ENCODE data around the gene CGB3.
"Not testable (repeated sequence)": the region's sequence is repeated elsewhere in the genome, so short reads cannot be mapped to it uniquely, and the experiment has no call there.

CGB3 gene

DNA sequence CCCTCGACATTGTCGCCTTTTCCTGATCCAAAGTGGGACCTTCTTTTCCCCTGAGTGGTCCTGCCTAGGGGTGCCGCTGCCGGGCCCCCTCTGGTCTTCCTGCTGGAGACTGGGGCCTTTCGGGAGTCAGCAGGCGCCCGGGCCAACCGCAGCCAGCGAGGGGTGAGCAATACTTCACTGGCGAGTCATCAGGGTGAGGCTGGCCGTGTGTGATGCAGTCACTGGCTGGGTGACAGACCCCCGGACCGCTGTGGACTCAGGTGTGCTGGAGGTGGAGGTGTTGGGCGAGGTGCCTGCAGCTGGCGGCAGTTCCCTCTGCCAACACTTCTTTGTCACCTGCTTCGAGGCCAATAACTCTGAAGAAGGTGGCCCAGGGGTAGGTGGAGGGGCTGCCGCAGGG, 18.0 kb upstream of the CGB3 start:
- DNase-seq, result no peak

DNA sequence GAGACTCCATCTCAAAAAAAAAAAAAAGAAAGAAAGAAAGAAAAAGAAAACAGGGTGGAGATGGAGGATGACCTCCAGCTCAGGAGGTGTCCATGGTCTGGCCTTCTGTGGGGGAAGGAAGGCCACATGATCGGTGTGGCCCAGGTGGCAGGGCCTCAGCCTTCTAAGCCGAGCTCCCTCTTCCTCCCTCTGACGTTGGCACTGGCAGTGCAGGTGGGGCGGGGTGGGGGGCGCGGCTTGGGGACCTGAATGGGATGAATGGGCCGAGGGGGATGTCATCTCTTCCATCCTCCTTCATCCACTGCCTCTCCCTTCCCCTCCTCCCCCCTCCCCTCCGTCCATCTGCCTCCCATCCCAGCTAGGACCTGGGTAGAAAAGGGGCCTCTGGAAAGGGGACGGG, 15.6 kb upstream of the CGB3 start:
- not testable (repeated sequence) for DNase-seq

DNA sequence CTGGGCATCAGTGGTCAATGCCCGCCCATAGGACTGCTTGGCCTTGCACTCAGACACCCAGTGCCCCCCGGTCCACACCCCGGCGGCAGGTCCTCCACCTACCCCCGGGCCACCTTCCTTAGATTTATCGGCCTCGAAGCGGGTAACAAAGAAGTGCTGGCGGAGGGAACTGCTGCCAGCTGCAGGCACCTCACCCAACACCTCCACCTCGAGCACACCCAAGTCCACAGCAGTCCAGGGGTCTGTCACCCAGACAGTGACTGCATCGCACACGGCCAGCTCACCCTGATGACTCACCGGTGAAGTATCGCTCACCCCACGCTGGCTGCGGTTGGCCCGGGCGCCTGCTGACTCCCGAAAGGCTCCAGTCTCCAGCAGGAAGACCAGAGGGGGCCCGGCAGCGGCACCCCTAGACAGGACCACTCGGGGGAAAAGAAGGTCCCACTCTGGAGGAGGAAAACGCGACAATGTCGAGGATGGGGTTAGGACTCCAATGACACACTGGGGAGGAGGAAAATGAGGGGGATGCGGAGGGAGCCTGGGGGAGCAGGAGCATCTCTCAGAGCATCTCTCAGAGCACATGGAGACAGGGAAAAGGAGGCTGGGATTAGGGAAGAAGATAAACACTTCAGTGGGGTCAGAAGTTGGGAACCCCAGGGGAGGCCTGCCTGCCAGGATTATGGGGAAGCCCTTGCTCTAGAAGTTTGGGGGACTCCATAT, 14.6 kb upstream of the CGB3 start:
- DNase-seq, result not testable (repeated sequence)

DNA sequence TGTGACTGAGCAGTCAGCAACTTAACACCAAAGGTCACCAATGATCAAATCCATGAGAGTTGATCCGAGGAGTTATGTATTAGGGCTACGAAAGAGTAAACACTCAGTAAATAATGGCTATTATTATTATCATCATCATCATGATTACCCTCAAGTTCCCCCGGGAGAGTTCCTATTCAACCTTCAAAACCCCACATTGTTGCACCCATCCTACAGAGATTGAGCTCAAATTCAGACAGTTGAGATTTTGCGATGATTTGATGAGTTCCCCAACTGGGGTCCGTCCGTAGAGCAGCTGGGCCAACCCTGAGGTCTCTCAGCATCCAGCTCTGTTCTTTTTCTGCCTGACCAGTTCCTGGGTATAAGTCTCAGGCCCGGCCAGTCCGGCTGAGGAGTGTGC, 14.0 kb upstream of the CGB3 start:
- not testable (repeated sequence) for DNase-seq

DNA sequence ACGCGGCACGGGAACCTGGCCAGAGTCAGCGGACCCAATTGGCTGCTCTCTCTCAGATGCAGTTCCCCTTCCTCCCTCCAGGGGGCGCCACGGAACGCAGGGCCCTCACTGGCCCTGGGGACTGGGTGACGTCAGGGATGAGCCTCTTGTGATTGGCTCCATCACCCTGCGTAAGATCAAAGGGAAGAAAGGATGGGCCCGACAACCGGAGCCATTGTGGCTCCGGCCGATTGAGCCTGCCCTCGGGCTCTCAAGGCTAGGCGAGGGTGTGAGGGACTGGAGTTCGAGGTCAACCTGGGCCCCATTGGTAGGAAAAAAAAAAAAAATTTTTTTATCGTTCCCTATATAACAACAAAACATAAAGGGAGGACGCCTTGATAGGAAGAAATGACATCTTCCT, 12.7 kb upstream of the CGB3 start, which contains the start of gene CGB1:
CGB1 (minus strand) TSS at position 81 of the 400 bp plus-strand sequence. CDS start 184 bp downstream, outside the sequence.
- not testable (repeated sequence) for DNase-seq

DNA sequence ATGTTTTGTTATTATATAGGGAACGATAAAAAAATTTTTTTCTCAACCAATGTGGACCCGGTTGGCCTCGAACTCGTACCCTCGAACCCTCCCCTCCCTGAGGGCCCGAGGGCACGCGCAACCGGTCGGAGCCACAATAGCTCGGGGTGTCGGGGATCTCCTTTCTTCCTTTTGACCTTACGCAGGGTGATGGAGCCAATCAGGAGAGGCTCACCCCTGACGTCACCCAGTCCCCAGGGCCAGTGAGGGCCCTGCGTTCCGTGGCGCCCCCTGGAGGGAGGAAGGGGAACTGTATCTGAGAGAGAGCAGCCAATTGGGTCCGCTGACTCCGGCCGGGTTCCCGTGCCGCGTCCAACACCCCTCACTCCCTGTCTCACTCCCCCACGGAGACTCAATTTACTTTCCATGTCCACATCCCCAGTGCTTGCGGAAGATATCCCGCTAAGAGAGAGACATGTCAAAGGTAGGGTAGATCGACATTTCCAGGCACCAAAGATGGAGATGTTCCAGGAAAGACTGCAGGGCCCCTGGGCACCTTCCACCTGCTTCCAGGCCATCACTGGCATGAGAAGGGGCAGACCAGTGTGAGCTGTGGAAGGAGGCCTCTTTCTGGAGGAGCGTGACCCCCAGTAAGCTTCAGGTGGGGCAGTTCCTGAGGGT, 7.6 kb upstream of the CGB3 start, which contains the start of gene CGB2:
CGB2 (plus strand) TSS at position 249 of the 660 bp plus-strand sequence; CDS start at position 455, 206 bp downstream.
- DNase-seq, result not testable (repeated sequence)

DNA sequence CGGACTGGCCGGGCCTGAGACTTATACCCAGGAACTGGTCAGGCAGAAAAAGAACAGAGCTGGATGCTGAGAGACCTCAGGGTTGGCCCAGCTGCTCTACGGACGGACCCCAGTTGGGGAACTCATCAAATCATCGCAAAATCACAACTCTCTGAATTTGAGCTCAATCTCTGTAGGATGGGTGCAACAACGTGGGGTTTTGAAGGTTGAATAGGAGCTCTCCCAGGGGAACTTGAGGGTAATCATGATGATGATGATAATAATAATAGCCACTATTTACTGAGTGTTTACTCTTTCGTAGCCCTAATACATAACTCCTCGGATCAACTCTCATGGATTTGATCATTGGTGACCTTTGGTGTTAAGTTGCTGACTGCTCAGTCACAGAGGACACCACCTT, 6.2 kb upstream of the CGB3 start:
- not testable (repeated sequence) for DNase-seq

DNA sequence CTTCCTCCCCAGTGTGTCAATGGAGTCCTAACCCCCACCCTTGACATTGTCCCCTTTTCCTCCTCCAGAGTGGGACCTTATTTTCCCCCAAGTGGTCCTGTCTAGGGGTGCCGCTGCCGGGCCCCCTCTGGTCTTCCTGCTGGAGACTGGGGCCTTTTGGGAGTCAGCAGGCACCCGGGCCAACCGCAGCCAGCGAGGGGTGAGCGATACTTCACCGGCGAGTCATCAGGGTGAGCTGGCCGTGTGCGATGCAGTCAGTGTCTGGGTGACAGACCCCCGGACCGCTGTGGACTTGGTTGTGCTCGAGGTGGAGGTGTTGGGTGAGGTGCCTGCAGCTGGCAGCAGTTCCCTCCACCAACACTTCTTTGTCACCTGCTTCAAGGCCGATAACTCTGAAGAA, 5.6 kb upstream of the CGB3 start:
- not testable (repeated sequence) for DNase-seq

DNA sequence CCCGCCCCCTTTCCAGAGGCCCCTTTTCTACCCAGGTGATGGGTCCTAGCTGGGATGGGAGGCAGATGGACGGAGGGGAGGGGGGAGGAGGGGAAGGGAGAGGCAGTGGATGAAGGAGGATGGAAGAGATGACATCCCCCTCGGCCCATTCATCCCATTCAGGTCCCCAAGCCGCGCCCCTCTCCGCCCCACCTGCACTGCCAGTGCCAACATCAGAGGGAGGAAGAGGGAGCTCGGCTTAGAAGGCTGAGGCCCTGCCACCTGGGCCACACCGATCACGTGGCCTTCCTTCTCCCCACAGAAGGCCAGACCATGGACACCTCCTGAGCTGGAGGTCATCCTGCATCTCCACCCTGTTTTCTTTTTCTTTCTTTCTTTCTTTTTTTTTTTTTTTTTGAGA, 4.6 kb upstream of the CGB3 start:
- DNase-seq, result not testable (repeated sequence)

DNA sequence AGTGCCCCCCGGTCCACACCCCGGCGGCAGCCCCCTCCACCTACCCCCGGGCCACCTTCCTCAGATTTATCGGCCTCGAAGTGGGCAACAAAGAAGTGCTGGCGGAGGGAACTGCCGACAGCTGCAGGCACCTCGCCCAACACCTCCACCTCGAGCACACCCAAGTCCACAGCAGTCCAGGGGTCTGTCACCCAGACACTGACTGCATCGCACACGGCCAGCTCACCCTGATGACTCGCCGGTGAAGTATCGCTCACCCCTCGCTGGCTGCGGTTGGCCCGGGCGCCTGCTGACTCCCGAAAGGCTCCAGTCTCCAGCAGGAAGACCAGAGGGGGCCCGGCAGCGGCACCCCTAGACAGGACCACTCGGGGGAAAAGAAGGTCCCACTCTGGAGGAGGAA, 1.5 kb upstream of the CGB3 start:
- DNase-seq, result not testable (repeated sequence)

DNA sequence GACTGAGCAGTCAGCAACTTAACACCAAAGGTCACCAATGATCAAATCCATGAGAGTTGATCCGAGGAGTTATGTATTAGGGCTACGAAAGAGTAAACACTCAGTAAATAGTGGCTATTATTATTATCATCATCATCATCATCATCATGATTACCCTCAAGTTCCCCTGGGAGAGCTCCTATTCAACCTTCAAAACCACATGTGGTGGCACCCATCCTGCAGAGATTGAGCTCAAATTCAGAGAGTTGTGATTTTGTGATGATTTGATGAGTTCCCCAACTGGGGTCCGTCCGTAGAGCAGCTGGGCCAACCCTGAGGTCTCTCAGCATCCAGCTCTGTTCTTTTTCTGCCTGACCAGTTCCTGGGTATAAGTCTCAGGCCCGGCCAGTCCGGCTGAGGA, 955 bp upstream of the CGB3 start:
- DNase-seq, result not testable (repeated sequence)

DNA sequence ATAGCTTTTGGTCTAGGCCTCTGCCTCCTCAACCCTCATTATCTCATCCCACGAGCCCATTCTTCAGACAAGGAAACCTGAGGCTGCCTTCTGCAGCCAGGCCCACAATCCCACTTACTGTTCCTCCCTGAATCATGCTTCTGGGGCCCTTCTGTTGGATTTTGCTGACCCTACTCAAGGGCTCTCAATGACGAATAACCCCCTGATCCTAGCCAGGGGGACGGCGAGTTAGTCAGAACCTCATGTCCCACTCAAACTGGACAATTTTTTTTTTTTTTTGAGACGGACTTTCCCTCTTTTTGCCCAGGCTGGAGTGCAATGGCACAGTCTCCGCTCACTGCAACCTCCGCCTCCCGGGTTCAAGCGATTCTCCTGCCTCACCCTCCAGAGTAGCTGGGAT, 2.0 kb downstream of the CGB3 start:
- DNase-seq, result no peak

DNA sequence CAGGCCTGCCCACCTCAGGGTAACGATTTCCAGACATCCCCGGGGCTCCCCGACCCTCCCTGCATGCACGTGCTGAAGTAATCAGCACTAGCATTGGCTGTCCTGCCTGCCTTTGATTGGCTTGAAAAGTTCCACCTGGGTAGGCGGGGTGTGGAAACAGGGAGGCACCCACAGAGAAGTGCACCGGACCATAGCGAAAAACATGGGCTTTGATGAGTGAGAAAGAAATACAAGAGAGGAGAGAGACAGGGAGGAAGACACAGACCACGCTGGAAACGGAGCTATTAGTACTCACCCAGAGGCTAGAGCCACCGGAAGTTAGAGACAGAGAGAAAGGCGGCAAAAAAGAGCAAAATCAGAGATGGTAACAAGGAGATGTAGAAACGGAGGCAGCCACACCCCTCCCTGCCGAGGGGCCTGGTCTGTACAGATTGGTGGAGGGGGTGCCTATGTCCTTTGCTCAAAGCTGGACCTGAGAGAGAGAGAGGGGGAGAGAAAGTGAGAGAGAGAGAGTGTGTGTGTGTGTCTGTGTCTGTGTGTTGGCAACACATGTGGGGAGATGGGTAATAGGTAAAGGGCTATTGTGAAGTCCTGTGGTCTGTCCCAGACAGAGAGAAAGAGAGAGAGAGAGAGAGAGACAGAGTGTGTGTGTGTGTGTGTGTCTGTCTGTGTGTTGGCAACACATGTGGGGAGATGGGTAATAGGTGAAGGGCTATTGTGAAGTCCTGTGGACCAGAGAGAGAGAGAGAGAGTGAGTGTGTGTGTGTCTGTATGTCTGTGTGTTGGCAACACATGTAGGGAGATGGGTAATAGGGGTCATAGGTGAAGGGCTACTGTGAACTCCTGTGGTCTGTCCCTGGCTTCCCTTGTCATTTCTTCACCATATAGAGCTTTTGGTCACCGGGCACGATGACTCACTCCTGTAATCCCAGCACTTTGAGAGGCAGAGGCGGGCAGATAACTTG, 2.9 kb downstream of the CGB3 start:
- no peak for DNase-seq

DNA sequence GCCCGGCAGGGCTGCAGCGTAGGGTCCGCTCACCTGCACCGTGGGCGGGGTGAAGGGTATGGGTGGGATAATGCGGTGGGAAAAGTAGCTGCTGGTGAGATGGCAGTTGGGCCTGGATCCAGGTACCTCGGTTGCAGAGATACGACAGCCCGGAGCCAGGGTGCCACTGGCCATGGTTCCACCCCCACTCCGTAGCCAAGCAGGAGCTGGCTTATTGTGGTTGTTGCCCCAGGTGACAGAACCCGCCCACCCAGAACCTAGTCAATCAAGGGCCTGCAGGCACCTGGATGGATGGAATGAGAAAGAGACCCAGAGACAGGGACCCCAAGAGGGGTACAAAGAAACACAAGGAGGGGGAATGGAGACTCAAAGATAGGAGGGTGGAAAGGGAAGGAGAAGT, 3.8 kb downstream of the CGB3 start:
- no peak for DNase-seq

DNA sequence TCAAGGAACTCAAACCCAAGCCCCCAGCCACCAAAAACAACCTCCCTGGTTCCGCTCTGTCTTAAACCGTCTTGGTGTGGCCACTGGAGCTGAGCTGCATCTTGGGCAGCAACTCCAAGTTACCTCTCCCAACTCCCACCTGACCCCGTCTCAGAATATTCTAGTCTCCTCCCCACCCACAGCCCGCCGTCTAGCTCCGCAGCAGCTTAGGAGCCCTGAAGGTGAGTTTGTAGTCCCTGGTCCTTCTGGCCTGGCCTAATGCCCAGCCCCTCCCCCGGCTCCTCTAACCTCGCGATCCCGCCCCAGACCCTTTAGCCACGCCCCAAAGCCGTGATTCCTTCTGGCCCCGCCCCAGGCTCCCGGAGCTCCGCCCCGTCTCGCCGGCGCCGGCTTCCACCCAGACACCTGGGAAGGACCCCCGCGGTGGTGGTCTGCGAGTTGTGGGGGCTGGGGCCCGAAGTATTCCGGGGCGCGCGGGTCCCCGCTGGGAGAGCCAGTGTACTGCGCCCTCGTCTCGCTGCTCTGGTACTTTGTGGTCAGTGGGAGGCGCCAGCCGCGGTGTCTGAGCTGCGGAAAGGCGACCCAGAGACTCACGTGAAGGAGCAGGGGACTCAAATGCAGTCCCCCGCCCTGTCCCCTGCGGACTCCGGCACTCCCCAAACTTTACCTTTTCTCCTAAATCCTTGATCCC, 4.7 kb downstream of the CGB3 start:
- DNase-seq, result no peak

DNA sequence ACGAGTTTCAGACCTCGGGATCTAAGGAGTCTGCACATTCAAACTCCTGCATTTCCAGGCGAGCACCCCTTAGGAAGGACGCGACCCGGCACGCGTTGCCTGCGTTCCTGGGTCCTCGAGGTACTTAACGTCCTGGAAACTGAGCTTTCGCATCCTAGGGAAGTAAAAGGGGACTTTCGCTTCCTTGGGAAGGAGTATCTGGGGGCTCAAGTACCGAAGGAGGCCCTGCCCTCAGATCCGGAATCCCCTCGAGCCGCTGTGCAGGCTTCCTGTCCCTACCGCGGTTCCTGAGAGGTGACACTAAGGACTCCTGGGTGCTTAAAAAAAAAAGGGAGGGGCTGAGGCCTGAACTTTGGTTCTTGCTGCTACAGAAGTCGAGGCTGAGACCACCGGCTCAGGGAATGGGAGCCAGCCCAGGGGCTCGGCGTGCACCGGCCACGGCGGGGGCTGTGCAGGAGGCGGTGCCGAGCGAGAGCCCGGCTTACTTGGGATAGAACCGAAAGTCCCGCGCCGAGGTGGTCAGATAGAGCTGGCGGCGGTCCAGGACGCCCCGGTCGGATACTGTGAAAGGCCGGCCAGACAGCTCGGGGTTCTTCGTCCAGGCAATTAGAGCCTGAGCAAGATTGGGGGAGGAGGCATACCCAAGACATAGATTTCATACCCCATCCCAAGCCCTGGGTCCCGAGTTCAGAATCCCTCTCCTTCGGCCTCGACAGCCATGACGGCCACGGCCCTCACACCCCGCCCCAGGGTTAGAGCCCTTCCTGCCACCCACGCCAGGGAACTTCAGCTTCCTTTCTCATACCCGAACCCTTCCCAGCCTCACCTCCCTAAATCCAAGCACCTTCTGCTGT, 5.5 kb downstream of the CGB3 start:
- not testable (repeated sequence) for DNase-seq

DNA sequence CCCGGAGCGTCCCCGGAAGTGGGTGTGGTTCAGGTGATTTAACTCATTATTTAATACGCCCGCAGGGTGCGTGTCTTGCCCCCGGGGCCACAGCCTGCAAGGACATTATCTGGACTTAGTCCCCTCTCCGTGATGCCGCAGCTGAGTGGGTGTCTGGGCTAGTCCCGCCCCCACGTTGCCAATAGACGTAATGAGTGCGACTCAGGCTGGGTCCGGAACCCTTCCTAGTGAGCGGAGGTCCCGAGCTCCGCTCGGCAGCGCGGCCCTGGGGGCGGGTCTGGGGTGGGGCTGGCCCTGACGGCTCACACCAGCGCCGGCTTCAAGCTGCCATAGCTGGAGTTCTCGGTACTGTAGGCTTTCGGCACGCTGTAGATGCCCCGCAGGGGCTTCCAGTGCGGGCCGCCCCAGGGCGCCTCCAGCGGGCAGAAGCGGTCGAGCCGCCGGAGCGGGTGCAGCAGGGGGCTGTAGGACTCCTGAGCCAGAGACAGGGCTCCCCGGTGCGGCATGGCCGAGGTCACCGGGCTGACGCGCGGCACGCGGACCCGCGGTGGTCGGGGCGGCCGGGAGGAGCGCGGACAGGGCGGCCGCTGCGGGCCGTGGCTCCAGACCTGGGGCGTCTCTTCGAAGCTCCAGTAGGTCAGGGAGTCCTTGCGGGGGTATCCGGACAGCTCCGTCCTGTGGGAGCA, 6.3 kb downstream of the CGB3 start:
- DNase-seq, result no peak

DNA sequence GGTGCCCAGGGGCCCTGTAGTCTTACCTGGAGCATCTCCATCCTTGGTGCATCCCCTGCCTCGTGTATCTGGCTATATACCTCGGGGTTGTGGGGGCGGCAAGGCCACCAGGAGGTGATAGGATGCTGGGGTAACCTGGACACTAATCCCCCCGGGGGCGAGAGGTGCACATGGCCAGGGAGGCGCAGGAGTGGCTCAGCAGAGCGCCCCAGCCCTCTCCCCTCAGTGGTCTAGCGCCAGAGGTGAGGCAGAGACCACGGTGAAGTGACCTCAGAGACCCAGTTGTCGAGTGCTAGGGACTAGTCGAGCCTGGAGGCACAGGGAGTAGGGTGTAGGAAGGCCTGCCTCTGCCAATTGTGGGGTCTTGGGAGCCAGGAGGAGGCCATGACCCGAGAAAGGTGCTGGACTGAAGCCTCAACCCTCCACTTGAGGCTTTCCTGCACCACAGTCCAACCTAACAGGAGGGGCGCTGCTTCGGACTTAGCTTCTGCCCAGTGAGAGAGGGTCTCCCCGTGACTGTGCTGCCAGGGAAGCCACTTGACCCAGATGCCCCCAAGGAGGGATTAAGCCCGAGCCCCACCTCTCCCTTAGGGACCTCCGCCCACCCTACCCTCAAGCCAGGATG, 7.0 kb downstream of the CGB3 start, which contains the start of gene LHB:
LHB (minus strand) TSS at position 51 of the 625 bp plus-strand sequence; CDS start at position 41, 10 bp downstream.
- DNase-seq, result no peak

DNA sequence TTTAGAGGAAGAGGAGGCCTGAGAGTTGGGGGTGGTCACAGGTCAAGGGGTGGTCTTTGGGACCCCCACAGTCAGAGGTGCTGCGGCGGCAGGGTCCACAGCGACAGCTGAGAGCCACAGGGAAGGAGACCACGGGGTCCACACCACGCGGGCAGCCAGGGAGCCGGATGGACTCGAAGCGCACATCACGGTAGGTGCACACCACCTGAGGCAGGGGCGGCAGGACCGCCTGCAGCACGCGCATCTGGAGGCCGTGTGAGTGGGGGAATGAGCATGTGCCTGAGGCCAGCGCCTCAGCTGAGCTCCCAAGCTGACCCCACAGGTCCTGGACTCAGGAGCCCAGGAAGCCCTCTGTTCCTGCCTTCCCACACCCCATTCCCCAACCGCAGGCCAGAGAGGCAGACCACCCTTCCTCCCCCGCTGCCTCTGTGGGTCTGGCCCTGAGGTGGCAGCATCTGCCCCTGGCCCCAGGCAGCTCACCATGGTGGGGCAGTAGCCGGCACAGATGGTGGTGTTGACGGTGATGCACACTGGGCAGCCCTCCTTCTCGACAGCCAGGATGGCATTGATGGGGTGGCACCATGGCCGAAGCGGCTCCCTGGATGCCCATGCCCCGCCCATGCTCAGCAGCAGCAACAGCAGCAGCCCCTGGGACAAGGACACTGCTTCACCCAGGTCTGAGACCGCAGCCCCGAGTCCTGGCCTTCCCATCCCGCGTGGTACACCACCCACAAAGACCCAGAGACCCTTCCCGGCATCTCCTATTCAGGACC, 7.9 kb downstream of the CGB3 start:
- no peak for DNase-seq

DNA sequence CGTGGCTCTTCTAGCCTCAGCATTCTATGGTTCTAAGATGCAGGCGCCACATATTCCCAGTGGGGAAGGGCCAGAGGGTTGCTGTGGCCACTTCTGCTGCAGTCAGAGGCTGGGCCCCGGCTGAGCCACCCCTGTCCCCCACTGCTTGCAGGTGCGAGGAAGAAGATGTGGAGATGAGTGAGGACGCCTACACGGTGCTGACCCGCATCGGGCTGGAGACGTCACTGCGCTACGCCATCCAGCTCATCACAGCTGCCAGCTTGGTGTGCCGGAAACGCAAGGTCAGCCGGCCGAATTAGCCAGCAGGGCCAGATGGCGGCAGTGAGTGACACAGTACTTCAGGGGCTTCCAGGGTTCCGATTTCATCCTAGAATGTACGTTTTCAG, 9.3 kb downstream of the CGB3 start:
- DNase-seq, result no peak

Data from NCI-H1436 treated with DMSO at 0.1 percent for 48 hours (cell line).